ENCODE measurements around the gene OVOL3.

Gene OVOL3

GRCh38 chr19:36144624-36145023 is 33.7 kb downstream of the OVOL3 start:
- H3K27ac ChIP-seq (ENCODE audit: low read depth in 2 of 2, low read length in 2 of 2), result no peak overlapping the region
- no peaks in the 10 kb centered on the region for H3K9me3 ChIP-seq (ENCODE audit: control insufficient read depth in 2 of 2, low read length in 2 of 2)
- no peak overlapping the region for H3K9ac ChIP-seq (ENCODE audit: low read depth in 1 of 2, low read length in 2 of 2)
- H3K27me3 ChIP-seq (ENCODE audit: control insufficient read depth in 2 of 2, insufficient read depth in 2 of 2, low read length in 2 of 2), result no peaks in the 10 kb centered on the region
- no peak overlapping the region for H3K4me3 ChIP-seq (ENCODE audit: low read length in 2 of 2)
- peaks cover 52 to 60% of the 10 kb centered on the region in 2 donors for H3K36me3 ChIP-seq (ENCODE audit: control insufficient read depth in 2 of 2, insufficient read depth in 2 of 2, low read length in 2 of 2)
- H3K4me1 ChIP-seq (ENCODE audit: control insufficient read depth in 2 of 2, insufficient read depth in 2 of 2, low read length in 2 of 2), result peaks cover 7 to 9% of the 10 kb centered on the region in 2 donors

GRCh38 chr19:36149673-36150406 is 38.9 kb downstream of the OVOL3 start:
- no peaks in the 10 kb centered on the region for H3K4me1 ChIP-seq (ENCODE audit: control insufficient read depth in 2 of 2, insufficient read depth in 2 of 2, low read length in 2 of 2)
- no peaks in the 10 kb centered on the region for H3K27me3 ChIP-seq (ENCODE audit: control insufficient read depth in 2 of 2, insufficient read depth in 2 of 2, low read length in 2 of 2)
- H3K27ac ChIP-seq (ENCODE audit: low read depth in 2 of 2, low read length in 2 of 2), result no peak overlapping the region
- H3K36me3 ChIP-seq (ENCODE audit: control insufficient read depth in 2 of 2, insufficient read depth in 2 of 2, low read length in 2 of 2), result peaks cover 40 to 54% of the 10 kb centered on the region in 2 donors
- no peak overlapping the region for H3K9ac ChIP-seq (ENCODE audit: low read depth in 1 of 2, low read length in 2 of 2)
- no peaks in the 10 kb centered on the region for H3K9me3 ChIP-seq (ENCODE audit: control insufficient read depth in 2 of 2, low read length in 2 of 2)
- no peak overlapping the region for H3K4me3 ChIP-seq (ENCODE audit: low read length in 2 of 2)

- H3K4me3 ChIP-seq (ENCODE audit: low read length in 2 of 2), result no peak overlapping the region
- no peaks in the 10 kb centered on the region for H3K27me3 ChIP-seq (ENCODE audit: control insufficient read depth in 2 of 2, insufficient read depth in 2 of 2, low read length in 2 of 2)
- H3K4me1 ChIP-seq (ENCODE audit: control insufficient read depth in 2 of 2, insufficient read depth in 2 of 2, low read length in 2 of 2), result no peaks in the 10 kb centered on the region
- H3K9ac ChIP-seq (ENCODE audit: low read depth in 1 of 2, low read length in 2 of 2), result peak overlapping the region in 1 of 2 donors; percentile 33
- H3K36me3 ChIP-seq (ENCODE audit: control insufficient read depth in 2 of 2, insufficient read depth in 2 of 2, low read length in 2 of 2), result peaks cover 37 to 46% of the 10 kb centered on the region in 2 donors
- H3K9me3 ChIP-seq (ENCODE audit: control insufficient read depth in 2 of 2, low read length in 2 of 2), result no peaks in the 10 kb centered on the region
- H3K27ac ChIP-seq (ENCODE audit: low read depth in 2 of 2, low read length in 2 of 2), result peak overlapping the region in 1 of 2 donors; percentile 85
Observed at GRCh38 chr19:36150586-36150985, 39.6 kb downstream of the OVOL3 start.

GRCh38 chr19:36151144-36152018 is 40.4 kb downstream of the OVOL3 start:
- no peaks in the 10 kb centered on the region for H3K4me1 ChIP-seq (ENCODE audit: control insufficient read depth in 2 of 2, insufficient read depth in 2 of 2, low read length in 2 of 2)
- H3K9ac ChIP-seq (ENCODE audit: low read depth in 1 of 2, low read length in 2 of 2), result peak overlapping the region; percentile 27 to 56
- H3K9me3 ChIP-seq (ENCODE audit: control insufficient read depth in 2 of 2, low read length in 2 of 2), result no peaks in the 10 kb centered on the region
- peak overlapping the region; percentile 52 to 61 for H3K4me3 ChIP-seq (ENCODE audit: low read length in 2 of 2)
- H3K36me3 ChIP-seq (ENCODE audit: control insufficient read depth in 2 of 2, insufficient read depth in 2 of 2, low read length in 2 of 2), result peaks cover 29 to 38% of the 10 kb centered on the region in 2 donors
- H3K27me3 ChIP-seq (ENCODE audit: control insufficient read depth in 2 of 2, insufficient read depth in 2 of 2, low read length in 2 of 2), result no peaks in the 10 kb centered on the region
- peak overlapping the region; percentile 77 to 85 for H3K27ac ChIP-seq (ENCODE audit: low read depth in 2 of 2, low read length in 2 of 2)

- Histone ChIP-seq H3K4me1 (ENCODE audit: control insufficient read depth in 2 of 2, insufficient read depth in 2 of 2, low read length in 2 of 2) (no peaks in the 10 kb centered on the region), H3K4me3 (ENCODE audit: low read length in 2 of 2) (peak overlapping the region; percentile 52 to 61), H3K36me3 (ENCODE audit: control insufficient read depth in 2 of 2, insufficient read depth in 2 of 2, low read length in 2 of 2) (peaks cover 25 to 33% of the 10 kb centered on the region in 2 donors), H3K9me3 (ENCODE audit: control insufficient read depth in 2 of 2, low read length in 2 of 2) (no peaks in the 10 kb centered on the region), H3K9ac (ENCODE audit: low read depth in 1 of 2, low read length in 2 of 2) (peak overlapping the region; percentile 27 to 56), H3K27ac (ENCODE audit: low read depth in 2 of 2, low read length in 2 of 2) (peak overlapping the region; percentile 77 to 85), H3K27me3 (ENCODE audit: control insufficient read depth in 2 of 2, insufficient read depth in 2 of 2, low read length in 2 of 2) (no peaks in the 10 kb centered on the region)
Observed at GRCh38 chr19:36152019-36152351, 41.0 kb downstream of the OVOL3 start.

- peak within 1 kb of the TSS; percentile 77 to 85 for H3K27ac ChIP-seq (ENCODE audit: low read depth in 2 of 2, low read length in 2 of 2)
- H3K9me3 ChIP-seq (ENCODE audit: control insufficient read depth in 2 of 2, low read length in 2 of 2), result no peaks in the 10 kb centered on the region
- H3K4me3 ChIP-seq (ENCODE audit: low read length in 2 of 2), result peak within 1 kb of the TSS; percentile 52 to 61
- H3K4me1 ChIP-seq (ENCODE audit: control insufficient read depth in 2 of 2, insufficient read depth in 2 of 2, low read length in 2 of 2), result no peaks in the 10 kb centered on the region
- H3K36me3 ChIP-seq (ENCODE audit: control insufficient read depth in 2 of 2, insufficient read depth in 2 of 2, low read length in 2 of 2), result peaks cover 22 to 31% of the 10 kb centered on the region in 2 donors
- H3K9ac ChIP-seq (ENCODE audit: low read depth in 1 of 2, low read length in 2 of 2), result peak within 1 kb of the TSS; percentile 27 to 56
- no peaks in the 10 kb centered on the region for H3K27me3 ChIP-seq (ENCODE audit: control insufficient read depth in 2 of 2, insufficient read depth in 2 of 2, low read length in 2 of 2)
Observed at GRCh38 chr19:36152352-36153091, 41.6 kb downstream of the OVOL3 start, which contains the start of gene COX7A1. Gene COX7A1, minus strand, starts transcription at chr19:36152447. Its CDS starts 40 bp downstream, at chr19:36152407.

- Histone ChIP-seq H3K27me3 (ENCODE audit: control insufficient read depth in 2 of 2, insufficient read depth in 2 of 2, low read length in 2 of 2) (no peaks in the 10 kb centered on the region), H3K4me1 (ENCODE audit: control insufficient read depth in 2 of 2, insufficient read depth in 2 of 2, low read length in 2 of 2) (no peaks in the 10 kb centered on the region), H3K9me3 (ENCODE audit: control insufficient read depth in 2 of 2, low read length in 2 of 2) (no peaks in the 10 kb centered on the region), H3K9ac (ENCODE audit: low read depth in 1 of 2, low read length in 2 of 2) (no peak overlapping the region), H3K27ac (ENCODE audit: low read depth in 2 of 2, low read length in 2 of 2) (peak overlapping the region in 1 of 2 donors; percentile 85), H3K4me3 (ENCODE audit: low read length in 2 of 2) (no peak overlapping the region), H3K36me3 (ENCODE audit: control insufficient read depth in 2 of 2, insufficient read depth in 2 of 2, low read length in 2 of 2) (peaks cover 20 to 26% of the 10 kb centered on the region in 2 donors)
Observed at GRCh38 chr19:36153126-36153525, 42.2 kb downstream of the OVOL3 start.

GRCh38 chr19:36160821-36161596 is 50.1 kb downstream of the OVOL3 start:
- H3K4me3 ChIP-seq (ENCODE audit: low read length in 2 of 2), result no peak overlapping the region
- H3K27me3 ChIP-seq (ENCODE audit: control insufficient read depth in 2 of 2, insufficient read depth in 2 of 2, low read length in 2 of 2), result no peaks in the 10 kb centered on the region
- no peak overlapping the region for H3K9ac ChIP-seq (ENCODE audit: low read depth in 1 of 2, low read length in 2 of 2)
- H3K36me3 ChIP-seq (ENCODE audit: control insufficient read depth in 2 of 2, insufficient read depth in 2 of 2, low read length in 2 of 2), result peaks cover 4 to 5% of the 10 kb centered on the region in 2 donors
- H3K9me3 ChIP-seq (ENCODE audit: control insufficient read depth in 2 of 2, low read length in 2 of 2), result no peaks in the 10 kb centered on the region
- H3K27ac ChIP-seq (ENCODE audit: low read depth in 2 of 2, low read length in 2 of 2), result no peak overlapping the region
- no peaks in the 10 kb centered on the region for H3K4me1 ChIP-seq (ENCODE audit: control insufficient read depth in 2 of 2, insufficient read depth in 2 of 2, low read length in 2 of 2)
